DMS53 treated with DMSO at 0.1 percent for 48 hours (cell line): ENCODE data around the gene SCRT2.
A peak's percentile ranks its signal among the peaks of the same experiment; 100 is the strongest.
"Not testable (repeated sequence)": the region's sequence is repeated elsewhere in the genome, so short reads cannot be mapped to it uniquely, and the experiment has no call there.

Experiments used
- DNase-seq: peaks from one replicate; lab custom pipeline; 2025; ENCODE audit not compliant: unreplicated experiment; lab: John Stamatoyannopoulos, UW

The SCRT2 gene

DNA sequence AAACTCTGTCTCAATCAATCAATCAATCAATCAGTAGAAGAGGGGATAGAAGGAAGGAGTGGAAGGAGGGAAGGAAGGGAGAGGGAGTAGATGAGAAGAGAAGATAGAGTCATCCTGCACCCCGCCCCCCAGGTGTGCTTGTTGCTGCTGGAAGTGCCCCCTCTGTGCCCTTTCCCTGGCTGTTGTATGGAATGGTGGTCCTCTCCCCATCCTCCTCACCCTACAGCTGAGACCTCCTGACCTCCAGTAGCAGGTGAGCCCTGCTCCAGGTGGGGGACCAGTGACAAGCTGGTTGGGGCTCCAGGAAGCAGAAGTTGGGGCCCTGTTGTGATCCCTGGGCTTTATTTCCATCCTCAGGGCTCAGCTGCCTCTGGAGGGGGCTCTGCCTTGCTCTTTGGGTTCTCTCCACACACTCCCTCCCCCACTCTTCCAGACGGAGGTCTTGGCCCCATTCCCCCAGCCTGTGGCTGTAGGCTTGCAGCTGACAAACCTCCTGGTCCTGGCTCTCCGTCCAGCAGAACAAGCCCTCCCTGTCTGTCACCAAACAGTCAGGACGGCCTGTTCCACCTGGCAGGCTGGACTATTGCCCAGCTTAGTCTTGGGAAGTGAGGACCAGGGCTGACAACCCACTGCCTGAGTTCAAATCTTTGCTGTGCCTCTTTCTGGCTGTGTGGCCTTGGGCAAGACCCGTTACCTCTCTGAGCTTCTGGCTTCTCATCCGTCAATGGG lies 26.0 kb upstream of the SCRT2 start:
- DNase-seq: no peak

DNA sequence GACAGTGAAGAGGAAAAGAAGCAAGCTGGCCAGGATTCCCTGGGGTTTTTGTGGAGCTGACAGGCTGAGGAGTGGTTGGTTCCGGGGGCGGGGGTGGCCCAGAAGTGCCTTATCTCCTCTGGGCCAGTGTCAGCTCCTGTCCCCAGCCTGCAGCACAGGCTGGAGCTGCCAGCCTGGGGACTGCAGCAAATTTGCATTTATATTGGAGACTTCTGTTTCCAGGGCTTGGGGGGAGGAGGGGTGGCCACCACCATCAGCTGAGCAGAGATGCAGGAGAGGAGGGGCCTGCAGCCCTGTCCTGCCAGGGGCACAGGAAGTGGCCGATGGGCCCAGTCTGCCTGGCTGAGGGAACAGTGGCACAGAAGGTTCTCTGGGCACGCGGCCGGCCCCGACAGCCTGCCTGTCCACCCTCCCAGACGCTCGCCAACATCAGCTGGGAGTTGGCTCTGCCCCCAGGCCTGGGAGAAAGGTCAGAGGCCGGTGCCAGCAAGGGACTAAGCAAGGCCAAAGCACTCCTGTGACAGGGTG lies 24.3 kb upstream of the SCRT2 start:
- no peak for DNase-seq

DNA sequence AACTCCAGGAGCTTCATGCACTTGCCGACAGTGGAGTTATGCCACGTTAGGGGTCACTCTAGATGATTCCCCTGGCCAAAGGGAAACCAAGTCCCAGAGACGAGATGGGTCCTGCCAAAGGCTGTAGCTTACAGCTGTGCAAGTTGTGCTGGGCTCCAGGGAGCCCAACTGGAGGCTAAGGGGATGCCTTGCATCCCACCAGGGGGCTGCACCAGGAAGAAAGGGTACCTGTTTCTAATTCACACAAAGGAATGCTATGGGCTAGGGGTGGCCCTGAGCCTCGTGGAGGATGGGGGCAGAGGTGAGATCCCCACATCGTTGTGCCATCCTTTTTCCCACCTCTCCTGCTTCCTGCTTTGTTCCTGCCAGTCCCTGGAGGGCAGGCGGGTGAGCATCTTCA lies 23.7 kb upstream of the SCRT2 start:
- no peak for DNase-seq

DNA sequence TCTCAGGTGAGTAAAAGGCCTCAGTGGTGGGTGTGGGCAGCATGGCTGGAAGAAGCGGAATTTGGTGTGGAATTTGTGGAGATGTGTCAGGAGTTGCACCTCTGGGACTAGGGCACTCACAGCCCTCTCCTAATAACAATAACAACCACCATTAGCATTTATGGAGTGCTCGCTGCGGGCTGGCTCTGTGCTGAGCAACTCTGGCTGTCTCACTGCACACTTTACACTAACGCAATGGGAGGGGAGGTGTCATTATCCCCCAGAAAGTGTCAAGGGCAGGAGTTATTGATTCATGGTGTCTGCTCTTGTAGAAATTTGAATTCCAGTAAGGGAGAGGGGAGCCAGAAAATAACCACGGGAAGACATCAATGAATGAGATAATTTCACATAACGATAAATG lies 22.7 kb upstream of the SCRT2 start:
- no peak for DNase-seq

DNA sequence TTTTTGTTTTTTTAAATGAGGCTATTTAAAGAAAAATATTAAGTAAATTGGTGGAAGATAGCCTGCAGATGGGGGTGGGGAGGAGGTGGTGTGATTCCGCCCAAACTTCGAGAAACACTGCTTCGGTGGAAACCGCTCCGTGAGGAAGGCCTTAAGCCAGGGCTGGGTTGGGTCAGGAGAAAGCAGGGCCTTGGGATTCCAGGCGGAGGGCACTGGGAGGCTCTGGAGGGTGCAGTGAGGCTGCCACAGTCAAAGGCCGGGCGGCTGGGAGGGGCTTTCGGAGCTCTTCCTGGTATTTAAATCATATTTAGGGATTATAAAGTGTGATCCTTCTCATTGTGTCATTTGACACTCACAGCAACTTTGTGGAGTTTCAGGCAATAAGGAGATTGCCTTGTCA lies 22.2 kb upstream of the SCRT2 start:
- DNase-seq: no peak

DNA sequence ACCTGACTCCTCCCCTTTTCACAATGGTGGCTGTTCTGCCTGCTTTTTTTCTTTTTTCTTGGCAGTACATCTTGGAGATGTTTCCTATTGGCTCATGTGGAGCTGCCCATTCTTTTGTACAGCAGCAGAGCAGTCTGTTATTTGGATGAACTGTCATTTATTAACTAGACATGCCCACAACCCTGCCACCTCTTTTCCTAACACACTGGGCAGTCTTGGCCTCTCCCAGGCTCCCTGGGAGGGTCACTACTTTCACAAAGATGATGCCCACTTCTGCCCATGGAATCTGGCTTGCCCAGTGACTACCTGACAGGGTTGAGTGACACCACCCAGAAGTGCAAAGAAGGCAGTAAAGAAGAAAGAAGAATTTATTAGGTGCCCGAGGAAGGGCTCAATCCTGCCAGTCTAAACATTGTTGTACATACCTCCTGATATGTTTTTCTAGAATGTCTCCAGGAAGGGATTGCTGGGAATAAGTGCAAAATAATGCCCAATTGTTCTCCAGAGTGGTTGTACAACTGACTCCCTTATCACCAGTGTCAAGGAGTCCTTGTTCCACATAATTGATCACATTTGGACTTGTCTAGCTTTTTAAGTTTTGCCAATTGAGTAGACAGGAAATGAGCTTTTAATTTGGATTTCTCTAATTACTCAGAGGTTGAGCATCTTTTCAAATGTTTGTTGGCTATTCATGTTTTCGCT lies 19.7 kb upstream of the SCRT2 start:
- DNase-seq: no peak

DNA sequence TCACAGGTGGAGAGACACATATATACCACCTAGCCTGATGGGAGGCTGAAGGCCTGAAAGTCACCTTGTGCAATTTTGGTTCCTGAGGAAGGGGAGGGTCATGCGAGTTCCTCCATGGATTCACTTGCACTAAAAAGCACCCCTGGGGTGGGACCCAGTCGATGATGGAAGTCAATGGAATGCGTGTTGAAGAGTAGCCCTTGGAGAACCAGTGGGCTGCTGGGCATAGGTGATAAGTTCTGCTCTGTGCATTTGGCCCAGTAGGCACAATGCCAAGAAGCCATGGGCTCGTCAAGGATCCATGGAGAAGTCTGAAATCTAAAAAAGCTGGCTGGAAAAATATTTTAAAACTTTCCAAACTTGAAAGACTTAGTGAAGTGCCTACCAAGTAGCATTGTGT lies 18.9 kb upstream of the SCRT2 start:
- no peak for DNase-seq

DNA sequence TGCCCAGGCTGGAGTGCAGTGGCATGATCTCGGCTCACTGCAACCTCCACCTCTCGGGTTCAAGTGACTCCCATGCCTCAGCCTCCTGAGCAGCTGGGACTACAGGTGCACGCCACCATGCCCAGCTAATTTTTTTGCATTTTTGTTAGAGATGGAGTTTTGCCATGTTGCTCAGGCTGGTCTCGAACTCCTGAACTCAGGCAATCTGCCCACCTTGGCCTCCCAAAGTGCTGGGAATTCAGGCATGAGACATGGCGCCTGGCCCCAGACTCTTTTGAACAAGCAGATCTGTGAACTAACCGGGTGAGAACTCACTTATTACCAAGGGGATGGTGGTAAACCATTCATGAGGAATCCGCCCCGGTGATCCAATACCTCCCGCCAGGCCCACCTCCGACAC lies 18.2 kb upstream of the SCRT2 start:
- DNase-seq: not testable (repeated sequence)

DNA sequence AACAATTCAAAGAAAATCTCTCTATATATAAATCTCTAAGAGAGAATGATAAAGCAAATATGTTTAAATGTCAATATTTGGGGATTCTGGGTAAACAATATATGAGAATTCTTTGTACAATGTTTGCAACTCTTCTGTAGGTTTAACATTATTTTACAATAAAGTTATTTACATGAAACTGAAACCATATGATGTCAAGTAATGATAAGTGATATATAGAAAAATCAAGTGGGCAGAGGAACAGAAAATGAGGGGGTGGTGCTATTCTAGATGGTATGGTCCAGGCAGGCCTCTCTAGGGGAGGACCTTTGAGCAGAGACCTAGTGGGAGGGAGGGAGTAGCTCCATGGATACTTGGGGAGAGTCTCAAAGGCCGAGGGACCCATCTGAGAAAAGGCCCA lies 16.4 kb upstream of the SCRT2 start:
- no peak for DNase-seq

DNA sequence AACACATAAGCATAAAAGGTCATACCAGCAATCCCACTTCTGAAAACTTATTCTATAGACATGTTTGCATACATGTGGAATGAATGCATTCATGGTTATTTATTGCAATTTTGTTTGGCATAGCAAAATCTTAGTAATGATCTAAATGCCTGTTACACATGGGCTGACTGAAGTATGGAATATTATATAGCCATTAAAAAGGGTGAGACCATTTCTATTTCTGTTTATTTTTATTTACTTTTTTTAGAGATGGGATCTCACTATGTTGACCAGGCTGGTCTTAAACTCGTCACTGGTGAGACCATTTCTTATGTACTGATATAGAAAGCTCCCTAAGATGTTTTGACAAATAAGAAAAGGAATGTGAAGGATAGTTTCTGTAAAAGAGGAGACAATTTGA lies 14.3 kb upstream of the SCRT2 start:
- DNase-seq: no peak

DNA sequence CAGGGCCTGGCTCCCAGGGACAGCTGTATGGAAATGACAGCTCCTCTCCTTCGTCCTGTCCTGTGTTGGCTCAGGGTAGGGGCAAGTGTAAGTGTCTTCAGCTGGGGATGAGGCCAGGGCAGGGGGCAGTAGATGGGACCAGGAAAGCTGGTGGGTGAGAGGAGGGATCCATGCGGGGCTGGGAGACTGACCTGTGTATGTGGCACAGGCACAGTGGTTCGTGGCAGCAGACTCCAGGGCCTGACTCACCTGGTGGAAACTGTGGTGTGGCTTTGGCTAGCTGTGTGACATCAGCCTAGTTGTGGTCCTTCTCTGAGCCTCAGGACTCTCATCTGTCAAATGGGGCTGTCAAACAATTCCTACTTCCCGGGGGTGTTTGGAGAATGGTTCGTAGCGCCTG lies 13.7 kb upstream of the SCRT2 start:
- DNase-seq: no peak

DNA sequence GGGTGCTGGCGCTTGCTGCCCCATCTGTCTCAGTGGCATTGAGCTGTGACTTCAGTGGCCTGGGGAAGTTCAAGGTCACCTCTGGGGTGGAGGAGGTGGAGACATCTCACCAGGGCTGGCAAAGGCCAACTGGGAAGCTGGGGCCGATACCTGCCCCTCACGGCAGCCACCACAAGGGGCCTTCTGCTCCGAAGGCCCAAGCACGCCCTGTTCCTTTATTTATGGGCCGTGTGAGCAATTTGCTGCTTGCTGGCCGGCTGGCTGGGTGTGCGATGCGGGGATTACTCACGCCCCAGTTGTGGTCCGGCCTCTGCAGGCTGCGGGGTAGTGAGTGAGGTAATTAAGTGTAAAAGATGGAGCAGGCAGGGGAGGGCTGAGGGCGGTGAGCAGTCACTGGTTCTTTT lies 13.2 kb upstream of the SCRT2 start:
- no peak for DNase-seq

DNA sequence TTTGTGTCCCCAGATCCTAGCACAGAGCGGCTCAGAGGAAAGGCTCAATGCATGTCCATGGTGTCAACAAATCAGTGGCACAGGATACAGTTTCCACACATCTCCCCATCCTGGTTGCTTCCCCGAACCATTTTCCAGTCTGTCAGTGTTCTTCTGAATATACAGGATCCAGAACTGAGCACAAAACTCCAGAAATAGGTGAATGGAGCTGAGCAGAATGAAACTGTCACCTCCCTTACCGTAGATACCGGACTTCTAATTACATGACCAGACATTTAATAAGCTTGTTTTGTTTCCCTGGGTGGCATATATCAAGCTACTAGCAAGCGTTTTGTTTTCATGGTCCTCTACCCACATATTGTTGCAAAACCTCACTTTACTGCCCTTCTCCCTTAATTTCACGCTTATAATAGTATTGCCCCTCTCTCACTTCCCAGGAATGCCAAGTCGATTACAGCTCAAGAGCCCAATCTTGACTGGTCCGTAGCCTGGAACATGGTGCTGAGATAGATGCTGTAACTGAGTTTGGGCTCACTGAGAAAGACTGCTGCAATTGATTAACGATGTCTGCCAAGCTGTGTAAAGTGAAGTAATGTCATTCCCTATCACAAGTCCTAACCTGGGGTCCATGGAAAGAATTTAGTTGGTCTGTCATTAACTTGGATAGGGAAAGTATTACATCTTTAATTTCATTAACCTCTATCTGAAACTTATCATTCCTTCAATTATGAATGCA lies 12.0 kb upstream of the SCRT2 start:
- DNase-seq: no peak

DNA sequence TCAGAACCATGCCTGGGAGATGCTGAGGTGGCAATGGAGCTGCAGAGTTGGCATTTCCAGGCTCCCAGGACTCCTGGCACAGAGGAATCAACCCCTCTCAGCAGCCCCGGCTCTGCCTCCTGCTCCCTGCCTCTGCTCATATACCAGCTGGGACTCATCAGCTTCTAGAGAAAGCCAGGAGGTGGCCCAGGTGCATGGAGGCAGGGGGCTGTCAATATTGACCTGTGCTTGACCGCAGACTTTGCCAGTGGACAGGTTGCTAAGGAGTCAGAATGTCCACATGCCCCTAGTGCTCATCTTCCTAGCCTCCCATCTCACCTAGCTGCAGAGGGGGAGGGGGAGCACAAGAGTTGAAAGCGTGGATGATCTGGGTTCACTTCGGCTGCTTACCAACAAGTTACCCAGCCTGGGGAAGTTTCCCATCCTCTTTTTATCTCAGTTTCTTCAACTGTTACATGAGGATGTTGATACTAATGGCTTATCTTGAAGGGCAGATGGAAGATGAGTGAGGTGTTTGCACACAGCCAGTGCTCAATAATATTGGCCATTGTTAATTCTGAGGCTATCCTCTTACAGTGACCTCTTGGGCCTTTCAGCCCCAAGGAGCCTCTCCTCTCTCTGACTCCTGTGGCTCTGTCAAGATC lies 9.2 kb upstream of the SCRT2 start:
- no peak for DNase-seq

DNA sequence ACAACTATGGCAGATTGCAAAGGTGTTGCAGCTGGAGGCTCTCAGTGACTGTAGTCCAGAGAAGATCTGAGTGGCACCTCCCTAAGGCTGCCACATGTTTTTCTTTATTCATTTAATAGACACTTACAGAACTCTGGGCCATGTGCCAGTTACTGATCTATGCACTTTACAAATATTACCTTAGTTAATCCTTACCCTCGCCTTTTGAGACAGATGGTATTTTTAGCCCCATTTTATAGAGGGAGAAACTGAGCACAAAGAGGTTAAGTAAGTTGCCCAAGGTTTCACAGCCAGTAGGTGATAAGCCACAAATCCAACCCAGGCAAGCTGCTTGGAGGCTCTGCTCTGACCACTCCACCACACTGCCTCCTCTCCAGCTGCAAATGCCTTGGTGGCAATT lies 6.5 kb upstream of the SCRT2 start:
- DNase-seq: peak; percentile 21

DNA sequence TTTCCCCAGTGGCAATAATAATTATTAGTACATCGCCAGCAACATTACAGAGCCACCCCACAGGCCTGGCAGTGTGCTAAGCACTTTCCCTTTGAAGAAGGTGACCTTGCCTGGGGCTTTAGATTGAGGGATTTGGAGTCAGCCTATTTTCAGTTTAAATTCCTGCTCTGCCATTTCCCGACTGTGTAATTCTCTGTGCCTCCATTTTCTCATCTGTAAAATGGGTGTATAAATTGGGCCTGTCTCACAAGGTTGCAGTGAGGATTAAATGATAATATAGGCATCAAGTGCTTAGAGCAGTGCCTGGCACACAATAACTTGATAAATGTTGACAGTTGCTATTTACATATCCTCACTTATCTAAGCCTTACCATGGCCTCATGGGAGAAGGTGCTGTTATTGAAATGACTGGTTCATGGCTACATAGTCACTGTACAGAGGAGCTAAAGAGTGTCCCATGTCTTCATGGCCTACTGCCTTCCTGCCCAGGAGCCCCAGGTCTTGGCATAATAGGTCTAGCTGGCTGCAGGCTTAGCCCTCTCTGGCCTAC lies 5.1 kb upstream of the SCRT2 start:
- DNase-seq: peak; percentile 20

DNA sequence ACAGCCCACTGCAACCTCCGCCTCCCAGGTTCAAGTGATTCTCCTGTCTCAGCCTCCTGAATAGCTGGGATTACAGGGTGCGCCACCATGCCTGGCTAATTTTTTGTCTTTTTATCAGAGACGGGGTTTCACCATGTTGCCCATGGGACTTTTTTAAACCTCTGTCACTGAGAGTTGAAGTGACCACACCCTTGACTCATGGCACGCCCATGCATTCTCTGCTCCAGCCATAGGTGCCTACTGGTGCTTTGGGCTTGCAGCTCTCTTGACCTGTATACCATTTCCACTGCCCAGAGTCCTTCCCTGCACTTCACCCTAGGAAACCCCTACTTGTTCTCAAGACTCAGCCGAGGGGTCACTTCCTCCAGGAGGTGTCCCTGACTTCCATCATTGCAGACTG lies 2.4 kb upstream of the SCRT2 start:
- DNase-seq: no peak

DNA sequence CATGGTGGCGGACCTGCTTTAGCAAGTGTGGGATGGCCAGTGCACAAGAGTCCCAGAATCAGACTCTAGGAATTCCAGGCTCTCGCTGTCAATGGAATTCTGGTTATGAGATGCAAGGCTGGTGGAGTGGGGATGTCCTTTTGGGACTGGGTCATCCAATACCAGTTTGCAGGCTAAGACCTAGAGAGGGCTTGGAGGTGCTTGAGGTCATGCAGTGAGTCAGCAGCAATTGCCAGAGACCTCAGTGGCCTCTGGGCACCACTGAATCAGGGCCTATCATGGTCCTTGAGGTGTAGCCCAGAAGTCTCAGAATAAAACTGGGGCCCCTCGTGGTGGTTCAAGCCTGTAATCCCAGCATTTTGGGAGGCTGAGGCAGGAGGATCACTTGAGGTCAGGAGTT lies 1.4 kb upstream of the SCRT2 start:
- no peak for DNase-seq

DNA sequence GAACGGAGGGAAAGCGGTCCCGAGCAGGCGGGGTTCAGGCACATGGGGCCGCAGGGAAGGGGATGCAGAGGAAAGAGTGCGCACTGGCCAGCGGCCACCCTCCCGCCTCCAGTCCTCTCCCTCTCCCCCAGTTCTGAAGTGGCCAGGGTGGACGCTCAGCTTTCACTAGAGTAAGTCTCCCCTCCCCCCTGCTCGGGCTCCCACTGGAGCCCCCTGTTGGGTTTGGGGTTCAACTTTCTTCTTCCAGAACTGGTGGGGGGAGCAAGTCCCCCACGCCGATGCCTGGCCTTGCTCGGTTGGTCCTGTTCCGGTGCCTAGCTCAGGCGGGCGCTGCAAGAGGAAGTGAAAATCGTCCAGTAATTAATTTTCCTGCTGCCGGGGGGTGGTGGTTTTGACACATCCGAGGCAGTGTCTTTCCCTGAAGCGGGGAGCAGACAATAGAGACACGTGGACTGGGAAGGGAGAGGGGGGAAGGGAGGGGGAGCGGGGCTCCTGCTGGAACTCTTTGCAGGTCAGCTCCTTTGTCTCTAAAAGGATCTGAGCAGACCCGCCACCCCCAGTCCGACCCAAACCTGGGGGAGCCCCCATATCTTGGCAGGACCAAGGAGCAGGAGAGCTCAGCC lies 824 bp upstream of the SCRT2 start:
- DNase-seq: no peak

DNA sequence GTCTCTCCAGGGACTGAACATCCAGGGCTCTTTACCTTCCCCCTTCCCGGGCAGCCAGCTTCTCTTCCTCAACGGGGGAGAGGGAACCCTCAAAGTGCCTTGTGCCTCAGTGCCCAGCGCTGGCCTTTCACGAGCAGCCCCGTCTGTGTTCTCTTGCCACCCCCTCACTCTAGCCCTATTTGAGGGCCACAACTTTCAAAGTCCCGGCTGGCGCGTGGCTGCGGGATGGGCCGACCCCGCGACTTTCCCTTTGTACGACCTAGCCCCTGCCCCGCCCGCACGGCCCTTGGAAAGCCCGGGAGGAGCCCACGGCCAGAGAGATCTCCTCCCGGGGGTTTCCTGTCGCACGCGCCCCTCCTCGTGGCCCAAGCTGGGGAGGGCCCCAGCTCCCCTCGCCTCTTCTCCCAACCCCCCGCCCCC lies 559 bp downstream of the SCRT2 start:
- no peak for DNase-seq

DNA sequence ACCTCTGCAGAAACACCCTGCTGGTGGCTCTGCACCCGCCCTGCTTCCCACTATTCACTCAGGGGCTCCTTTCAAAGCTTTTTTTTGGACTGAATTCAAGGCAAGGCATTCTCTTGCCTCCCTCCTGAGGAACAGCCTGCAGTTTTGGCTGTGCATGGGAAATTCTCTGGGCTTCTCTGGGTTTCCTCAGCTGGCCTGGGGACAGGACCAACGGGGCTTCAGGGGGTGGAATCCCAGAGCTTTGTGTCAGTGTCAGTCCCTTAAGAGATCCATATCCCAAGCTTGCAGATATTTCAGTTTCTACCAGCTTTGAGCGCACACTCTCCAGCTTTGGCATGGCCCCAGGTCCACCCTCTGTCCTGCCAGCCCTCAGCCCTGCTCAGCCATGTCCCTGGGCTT lies 2.0 kb downstream of the SCRT2 start:
- DNase-seq: no peak
